ENCODE results near the gene CNTNAP5.

GRCh38 chr2:124193706-124194105, 168.6 kb downstream of the CNTNAP5 start:
- TF ChIP-seq POLR2A (IDR thresholded peaks at IDR 0.05) (no peak), CTCF (IDR thresholded peaks at IDR 0.05) (no peak), POLR2AphosphoS5 (IDR thresholded peaks at IDR 0.05) (no peak), EP300 (IDR thresholded peaks at IDR 0.05) (no peak)
